GM21825 (cell line): ENCODE measurements around the gene SPNS3.

Source experiments
- ATAC-seq: cut with Tn5 transposase; IDR thresholded peaks from one replicate; pipeline ENCODE4 v1.9.1; 2021; ENCODE audit warnings: mild to moderate bottlenecking, moderate library complexity; ENCODE audit not compliant: unreplicated experiment

Gene SPNS3

DNA sequence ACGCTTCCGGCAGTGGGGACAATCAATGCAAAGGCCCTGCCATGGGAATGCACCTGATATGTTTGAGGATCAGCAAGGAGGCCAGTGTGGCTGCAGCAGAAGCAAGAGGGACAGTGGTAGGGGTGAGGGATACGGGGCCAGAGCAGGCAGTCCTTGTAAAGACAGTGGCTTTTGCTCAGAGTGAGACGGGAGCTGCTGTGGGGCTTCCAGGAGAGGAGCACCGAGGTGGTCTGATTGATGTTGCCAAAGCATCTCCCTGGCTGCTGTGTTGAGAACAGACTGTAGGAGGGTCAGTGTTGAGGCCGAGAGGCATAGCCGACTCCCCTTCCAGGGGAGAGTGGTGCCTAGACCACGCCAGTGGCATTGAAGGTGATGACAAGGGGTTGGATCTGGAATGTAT lies 53.6 kb downstream of the SPNS3 start:
- ATAC-seq: no peak

DNA sequence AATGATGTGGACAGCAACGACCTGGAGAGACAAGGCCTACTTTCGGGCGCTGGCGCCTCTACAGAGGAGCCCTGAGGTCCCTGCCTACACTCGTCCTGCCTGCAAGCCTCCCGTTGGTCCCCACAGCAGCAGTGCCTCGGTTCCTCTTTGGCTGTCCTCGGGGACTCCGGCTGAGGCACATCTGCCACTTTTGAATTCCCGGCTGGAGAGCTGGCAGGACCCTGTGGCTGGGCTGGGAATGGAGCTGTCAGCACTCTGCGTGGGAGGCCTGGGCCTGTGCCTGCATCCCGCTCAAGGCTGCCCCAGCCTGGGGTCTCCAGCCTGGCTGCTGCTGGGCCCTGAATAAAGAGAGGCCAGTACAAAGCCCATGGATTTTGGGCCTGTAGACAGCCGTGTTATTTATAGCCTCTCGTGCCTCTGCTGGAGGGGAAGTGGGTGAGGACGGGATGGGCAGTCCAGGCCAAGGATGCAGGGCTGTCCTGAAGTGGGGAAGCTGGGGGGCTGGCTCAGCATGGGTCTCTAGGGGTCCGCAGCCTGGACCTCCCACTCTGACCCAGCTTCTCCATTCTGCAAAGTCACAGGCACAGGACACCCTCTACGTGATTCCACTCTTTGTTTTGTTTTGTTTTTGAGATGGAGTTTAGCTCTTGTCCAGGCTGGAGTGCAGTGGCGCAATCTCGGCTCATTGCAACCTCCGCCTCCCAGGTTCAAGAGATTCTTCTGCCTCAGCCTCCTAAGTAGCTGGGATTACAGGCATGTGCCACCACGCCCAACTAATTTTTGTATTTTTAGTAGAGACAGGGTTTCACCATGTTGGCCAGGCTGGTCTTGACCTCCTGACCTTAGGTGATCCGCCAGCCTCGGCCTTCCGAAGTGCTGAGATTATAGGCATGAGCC lies 54.3 kb downstream of the SPNS3 start:
- ATAC-seq: no peak

DNA sequence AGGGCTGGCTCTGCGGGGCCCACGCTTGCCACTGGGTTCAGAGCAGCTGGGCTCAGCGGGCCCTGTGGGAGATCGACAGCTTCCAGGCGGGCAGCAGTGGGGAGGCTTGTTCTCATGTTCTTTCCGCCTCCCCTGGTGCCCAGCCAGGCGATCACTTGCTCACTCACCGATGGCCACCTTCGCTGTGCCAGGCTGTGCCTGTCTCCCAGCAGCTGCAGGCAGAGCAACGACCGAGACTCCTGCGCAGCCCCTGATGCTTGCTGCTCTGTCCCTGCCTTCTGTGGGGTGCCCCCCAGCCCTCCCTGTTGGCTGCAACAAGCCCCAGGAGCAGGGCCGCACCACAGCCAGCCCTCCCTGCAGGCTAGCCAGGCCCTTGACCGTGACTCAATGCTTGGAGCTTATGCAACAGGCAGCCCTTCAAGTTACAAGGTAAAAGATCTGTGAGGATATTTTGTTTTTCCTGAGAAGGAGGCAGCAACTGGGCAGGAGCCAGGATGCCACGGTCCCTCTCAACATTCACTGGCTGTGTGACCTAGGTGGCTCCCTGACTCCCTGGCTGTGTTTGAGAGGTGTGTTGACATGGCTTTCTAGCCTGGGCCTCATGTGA lies 55.4 kb downstream of the SPNS3 start:
- ATAC-seq: no peak

DNA sequence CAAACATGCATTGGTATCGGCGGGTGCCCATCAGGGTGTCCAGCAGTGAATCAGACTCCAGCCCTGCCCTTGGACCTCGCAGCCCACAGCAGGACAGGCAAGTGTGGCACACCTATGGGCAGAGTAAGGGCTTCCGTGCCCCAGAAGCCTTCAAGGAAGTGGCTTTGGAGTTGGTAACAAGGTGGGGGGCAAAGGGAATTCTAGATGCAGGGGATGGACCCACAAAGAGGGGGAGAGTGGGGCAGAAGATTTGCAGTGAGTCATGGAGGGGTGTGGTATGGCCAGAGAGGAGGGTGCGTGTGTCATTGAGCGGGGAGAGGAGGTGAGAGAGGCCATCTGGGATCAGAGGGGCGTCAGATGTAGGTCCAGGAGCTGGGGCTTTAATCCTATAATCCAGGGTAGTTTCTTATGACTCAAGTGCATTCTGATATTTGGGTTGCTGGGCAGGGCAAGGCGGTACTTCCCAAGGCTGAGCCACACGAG lies 56.4 kb downstream of the SPNS3 start:
- ATAC-seq: no peak

DNA sequence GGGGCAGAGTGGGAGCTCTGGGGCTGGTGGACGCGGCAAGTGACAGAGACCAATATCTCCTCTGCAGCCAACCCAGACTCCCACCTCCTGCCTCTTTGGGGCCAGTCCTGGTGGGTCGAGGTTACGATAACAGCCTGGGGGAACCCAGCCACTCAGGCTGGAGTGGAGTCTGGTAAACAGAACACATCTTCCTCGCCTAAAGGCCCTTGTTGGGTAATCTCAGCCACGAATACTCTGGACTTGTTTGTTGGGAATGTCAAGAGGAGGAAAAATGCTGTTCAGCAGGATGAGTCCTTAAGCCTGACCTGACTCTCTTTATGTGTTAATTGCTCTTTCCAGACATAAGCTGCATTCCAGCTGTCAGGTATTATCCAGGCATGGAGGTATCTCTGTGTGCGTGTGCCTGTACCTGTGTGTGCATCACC lies 56.9 kb downstream of the SPNS3 start:
- ATAC-seq: no peak

DNA sequence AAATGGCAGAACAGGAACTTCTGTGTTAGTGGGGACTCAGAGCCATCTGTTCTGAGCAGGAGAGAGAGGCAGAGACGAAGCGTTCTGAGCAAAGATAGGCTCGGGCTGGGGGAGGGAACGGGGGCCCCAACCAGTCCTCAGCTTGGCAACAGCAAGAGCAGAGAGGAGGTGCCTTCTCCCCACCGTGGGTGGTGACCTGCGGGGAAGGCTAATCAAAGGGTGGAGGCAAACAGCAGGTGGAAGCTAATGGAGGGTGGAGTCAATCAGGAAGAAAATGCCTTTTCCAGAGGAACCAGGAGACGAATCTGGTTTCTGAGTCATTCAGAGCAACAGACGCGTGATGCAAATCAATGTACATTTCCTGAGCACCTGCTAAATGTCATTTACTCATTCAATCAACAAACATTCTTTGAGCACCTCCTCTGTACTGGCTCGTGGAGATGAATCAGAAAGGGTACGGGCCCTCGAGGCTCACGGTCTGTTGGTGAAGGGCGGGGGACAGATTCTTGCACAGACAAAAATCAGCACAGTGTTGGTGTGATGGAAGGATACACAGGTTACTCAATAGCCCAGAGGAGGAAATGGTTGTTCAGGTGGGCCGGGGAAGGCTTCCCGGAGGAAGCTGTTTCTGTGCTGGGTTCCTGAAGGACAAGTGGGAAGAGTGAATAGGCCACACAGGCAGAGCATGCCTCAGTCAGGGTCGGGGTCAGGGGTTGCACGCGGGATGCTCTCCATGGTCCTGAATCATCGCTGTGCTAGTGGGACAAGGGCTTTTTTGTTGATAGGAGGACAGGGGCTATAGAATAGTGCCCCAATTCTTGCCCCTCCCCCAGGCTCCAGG lies 59.2 kb downstream of the SPNS3 start:
- no peak for ATAC-seq

DNA sequence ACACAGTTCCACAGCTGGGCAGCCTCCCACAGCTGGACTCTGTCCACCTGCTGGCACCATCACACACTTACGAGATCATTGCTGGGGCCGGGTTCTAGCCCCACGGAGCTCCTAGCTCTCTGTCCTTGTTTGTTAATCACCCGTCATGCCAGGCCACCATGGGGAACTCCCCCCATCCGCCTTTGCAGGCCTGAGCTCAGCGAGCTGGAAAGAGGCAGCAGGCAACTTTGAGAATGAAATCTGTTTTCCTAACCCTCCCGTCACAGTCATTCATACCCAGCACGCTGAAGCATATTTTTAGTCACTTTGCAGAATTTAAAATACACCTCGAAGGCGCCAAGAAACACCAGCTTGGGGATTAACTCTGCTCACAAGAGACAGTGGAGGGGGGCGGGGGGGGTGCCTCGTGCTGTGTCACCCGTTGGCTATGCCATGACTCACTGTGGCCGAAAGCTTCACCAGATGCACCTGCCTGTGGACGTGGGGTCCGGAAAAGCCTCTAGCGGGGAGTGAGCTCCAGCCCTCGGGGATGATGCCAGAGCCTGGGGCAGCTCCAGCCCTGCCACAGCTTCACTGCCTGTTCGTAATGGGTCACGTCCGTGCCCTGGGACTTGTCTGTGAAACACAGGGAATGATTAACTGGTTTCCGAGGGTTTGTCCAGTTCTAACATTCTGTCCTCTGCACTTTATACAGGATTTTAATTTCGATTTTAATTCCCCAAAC lies 63.5 kb downstream of the SPNS3 start:
- no peak for ATAC-seq

DNA sequence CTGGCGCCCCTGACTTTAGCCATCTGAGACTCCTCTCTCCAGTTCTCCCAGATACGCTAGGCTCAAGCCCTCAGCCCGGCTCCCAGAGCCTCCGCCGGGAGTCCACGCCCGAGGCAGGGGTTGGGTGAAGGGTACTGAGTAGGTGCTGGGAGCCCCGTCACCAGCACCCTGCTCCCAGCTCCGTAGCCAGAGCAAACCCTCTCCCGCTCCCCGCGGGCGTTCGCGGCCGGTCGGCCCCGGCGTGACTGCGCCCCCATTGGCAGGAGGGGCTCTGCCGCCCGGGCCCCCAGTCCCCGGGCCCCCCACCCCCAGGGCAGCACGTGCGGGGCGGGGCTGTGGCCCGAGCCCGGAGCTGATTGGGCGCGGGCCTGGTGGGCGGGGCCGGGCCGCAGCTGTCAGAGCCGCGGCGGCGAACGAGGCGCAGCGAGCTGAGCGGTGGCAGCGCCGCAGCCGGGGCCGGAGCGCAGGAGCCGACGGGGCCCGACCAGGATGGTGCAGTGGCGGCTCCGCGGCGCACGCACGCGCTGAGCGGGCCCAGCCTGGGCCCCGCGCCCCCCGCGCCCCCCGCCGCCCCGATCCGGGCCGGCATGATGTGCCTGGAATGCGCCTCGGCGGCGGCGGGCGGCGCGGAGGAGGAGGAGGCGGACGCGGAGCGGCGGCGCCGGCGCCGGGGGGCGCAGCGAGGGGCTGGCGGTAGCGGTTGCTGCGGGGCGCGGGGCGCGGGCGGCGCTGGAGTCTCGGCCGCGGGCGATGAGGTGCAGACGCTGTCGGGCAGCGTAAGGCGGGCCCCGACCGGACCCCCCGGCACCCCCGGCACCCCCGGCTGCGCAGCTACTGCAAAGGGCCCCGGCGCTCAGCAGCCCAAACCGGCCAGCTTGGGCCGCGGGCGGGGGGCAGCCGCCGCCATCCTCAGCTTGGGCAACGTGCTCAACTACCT lies 65.0 kb downstream of the SPNS3 start, which contains the start of gene SPNS2:
SPNS2 (plus strand) TSS at position 421 of the 937 bp plus-strand sequence; CDS start at position 588, 167 bp downstream.
- peak; percentile 59 for ATAC-seq

DNA sequence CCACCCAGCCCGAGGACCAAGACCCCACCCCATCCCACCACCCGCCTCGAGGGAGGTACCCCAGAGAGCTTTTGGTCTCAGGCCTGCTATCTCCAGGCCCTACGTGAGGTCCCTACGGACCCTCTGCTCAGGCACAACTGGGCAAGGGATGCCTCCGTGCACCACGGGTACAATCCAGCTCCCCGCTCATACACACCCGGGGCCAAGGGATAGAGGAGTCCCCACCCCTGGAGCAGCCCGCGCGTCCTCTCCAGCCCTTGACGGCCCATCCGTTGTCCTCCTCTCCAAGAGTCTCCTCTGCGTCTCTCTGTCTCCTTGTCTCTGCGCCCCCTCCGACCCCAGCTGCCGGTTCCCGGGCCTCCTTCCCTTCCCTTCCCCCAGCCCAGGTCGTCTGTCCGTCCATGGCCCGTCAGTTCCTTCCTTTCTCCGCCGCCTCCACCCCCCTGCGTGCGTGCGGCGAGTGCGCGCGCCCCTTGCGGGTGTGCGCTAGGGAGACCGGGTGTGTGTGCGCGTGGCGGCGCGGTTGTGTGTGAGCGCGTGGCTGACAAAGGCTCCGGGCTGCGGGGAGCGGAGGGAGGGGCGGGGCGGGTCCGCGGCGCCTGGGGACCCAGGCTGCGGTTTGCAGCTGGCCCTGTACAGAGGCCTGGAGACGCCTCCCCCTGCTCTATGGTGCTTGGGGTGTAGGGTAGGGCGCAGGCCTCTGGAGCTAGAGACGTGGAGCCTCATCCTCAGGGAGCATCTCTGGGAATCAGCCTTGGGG lies 65.9 kb downstream of the SPNS3 start:
- no peak for ATAC-seq

DNA sequence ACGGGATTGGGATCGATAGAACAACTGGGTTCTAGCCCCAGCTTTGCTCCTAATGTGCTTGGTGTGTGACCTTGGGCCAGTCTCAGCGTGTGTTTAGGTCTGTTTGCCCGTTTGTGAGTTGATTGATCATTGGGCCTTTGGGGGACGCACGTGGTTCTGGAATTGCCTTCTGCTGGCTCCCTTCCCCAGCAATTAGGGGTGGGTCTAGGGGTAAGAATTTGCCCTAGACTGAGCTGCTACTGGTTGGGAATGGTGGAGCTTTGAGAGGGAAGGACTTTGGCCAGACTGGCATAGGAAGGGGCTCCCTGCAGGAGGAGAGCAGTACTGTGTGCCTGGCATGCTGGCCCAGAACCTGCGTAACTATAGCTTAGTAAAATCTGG lies 66.4 kb downstream of the SPNS3 start:
- no peak for ATAC-seq

DNA sequence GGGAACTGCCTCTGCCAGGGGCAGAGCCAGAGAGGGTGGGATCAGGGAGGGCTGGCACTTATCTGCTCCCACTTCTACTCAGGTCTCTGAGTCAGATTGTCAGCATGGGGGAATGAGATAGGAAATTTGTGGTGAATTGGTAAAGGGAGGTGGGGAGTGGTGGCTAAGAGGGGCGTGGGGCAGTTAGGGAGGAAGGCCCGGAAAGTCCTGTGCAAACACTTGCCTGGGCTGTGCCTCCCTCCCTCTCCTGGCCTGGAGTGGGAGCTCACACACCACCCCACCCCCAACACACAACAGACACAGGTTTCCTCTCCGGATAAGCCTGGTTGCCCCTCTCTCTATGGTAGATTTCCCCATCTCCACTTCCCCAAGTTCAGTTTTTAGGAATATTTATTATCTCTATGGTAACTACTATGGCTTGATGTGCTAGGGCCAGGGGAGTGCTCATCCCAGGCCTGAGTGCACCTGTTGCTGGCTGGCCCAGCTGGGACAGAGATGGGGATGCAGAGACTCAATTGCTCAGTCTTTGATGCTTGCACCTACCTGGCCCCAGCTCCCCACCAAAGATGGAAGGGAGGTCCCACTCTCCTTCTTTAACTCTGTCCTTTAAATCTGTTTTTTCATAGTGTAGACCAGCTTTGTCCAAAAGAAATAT lies 67.7 kb downstream of the SPNS3 start:
- no peak for ATAC-seq

DNA sequence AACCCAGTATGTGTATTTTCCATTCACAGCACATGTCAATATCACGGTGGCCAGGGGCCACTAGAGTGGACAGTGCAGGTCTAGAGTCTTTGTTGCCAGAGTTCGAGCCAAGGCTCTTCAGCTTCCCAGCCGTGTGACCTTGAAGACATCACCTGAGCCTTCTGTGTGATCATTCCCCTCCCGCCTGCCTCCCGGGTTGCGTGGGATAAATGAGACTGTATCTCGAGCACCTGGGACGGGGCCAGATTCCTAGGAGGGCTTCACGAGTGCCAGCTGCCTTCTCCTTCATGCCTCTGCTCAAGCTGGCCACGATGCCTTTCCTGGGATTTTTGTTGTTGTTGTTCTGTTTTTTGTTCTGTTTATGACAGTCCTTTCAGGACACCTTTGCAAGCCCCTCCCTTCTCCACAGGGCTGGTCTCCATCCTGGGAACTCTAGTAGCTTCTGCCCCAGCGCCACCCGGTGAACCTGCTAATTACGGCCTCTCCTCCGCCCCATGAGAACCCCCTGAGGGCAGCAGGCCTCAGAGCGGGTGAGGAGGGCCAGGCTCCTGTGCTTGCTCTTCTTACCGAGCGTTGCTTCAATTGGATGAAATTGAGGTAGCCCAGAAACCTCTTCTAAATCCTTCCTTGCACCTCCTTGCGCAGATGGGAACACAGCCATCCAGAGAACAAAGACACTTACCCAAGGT lies 68.9 kb downstream of the SPNS3 start:
- no peak for ATAC-seq

DNA sequence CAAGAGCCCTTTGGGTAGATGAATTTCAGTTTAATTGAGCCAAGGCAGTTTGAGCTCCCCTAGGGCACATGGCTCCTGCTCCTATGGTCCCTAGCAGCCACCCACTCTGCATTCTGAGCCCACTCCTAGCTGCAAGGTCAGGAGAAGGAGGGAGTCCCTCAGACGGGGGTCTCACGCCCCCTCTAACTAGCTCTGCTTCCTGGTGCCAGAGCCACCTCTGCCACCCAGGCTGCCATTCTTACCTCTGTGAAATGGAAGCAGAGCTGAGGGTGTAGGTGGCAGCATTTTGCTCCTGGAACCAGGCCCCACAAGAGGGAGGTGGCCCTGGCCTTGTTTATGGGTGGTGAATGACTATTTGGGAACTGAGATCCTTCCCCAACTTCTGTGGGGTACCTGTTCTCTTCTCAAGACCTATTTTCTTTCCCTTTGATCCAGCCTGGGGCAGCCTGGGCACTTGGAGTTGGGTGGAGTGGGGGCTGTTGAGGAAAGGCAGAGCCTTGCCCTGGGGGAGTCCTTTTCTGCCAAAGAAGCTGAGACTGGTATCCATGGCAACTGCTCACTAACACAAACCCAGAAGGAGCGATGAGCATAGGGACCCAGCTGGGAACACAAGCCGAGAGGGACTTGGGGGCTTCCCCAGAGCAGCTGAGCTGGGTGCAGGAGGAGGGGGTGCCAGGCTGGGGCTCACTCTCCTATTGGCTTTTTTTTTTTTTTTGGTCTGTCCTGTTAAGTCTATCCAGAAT lies 69.7 kb downstream of the SPNS3 start:
- no peak for ATAC-seq

DNA sequence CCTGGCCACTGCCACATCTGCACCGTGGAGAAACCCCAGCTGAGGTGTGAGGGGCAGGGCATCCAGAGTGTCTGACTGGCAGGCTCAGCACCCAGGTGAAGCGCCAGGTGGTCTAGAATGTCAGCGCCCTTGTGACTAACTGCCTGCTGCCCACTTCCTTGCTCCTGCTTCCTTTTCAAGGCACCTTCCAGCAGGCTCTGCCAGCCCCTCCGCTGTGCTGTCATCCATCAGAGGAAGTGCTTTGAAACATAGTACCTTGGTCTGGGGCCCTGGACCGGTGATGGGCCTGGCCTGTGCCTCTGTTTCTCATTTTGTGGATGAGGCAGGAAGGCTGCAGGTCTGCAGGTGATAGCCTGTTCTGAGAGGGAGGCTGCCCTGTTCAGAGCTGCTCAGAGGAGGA lies 70.4 kb downstream of the SPNS3 start:
- ATAC-seq: no peak

DNA sequence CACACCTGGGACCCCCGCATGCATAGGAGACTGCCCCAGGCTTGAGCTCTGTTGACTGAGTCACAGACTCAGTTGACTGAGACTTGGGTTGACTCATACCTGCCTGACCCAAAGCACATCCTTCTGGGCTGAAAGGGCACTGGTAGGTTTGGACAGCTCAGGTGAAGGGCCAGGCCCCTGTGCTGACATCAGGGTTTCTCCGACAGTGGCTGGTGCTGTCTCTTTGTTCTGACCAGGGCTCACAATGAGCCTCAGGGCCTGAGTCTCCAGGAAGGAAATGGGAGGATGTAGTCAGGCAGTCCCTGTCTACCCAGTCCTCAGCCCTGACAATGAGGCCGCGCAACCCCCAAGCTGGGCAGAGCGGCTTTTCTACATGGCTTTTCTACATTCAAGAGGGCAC lies 71.4 kb downstream of the SPNS3 start:
- ATAC-seq: no peak

DNA sequence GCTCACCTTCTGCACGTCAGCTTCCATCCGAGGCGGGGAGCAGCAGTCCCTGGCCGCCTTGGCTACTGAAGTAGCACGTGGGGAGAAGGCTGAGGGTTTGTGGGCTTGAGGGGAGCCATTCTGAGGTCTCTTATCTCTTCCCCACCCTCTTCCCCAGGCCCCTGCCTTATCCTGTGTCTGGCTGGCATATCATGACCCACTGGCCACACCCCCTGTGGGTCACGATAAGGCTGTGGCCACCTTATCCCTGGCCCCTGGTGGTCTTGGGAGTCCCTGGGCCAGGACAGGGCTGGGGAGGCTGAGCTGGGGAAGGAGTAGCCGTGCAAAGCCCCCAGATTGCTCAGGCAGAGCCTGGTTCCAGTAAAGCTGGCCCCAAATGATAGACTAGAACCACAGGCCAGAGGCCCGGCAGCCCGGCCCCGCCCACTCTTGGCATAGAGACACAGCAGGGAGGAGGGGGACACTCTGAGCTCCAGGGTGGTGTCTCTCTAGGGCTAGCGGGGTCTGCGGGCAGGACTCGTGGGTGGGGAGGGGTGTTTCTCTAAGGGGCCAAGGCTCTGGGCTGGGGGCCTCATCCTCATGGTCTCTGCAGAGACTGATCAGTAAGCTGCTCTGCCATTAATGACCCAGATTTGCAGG lies 72.6 kb downstream of the SPNS3 start:
- ATAC-seq: no peak

DNA sequence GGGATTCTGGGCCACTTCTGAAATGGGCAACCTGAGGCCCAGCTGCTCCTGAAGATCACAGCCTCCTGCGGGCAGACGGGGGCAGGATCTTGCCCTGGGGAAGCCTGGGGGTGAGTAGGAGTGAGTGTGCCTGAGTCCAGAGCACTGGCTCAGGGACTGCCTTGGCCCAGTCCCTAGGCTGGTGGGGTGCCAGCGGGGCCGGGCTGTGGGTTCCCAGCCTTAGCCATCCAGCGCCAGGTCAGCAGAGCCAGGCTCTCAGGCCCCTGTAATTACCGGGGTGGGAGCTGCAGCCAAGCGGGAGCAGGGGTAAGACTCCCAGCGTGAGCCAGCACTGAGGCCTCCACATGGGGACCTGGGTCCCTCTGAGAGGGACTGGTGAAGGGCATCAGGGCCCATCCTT lies 73.2 kb downstream of the SPNS3 start:
- ATAC-seq: no peak
